Fibroblast of skin of back (primary cell): ENCODE measurements around the gene TPD52L2.
"Not testable (repeated sequence)": the region's sequence is repeated elsewhere in the genome, so short reads cannot be mapped to it uniquely, and the experiment has no call there.

Experiments
- DNase-seq: peaks from one replicate; pipeline ENCODE4 v3.0.0-alpha.2; 2013

Gene TPD52L2

GRCh38 chr20:63878899-63879663 lies 14.0 kb downstream of the TPD52L2 start:
- no peak for DNase-seq

- DNase-seq, result not testable (repeated sequence)
Observed at GRCh38 chr20:63880901-63881300, 15.8 kb downstream of the TPD52L2 start.

GRCh38 chr20:63881451-63882226 lies 16.6 kb downstream of the TPD52L2 start:
- DNase-seq, result no peak

DNA sequence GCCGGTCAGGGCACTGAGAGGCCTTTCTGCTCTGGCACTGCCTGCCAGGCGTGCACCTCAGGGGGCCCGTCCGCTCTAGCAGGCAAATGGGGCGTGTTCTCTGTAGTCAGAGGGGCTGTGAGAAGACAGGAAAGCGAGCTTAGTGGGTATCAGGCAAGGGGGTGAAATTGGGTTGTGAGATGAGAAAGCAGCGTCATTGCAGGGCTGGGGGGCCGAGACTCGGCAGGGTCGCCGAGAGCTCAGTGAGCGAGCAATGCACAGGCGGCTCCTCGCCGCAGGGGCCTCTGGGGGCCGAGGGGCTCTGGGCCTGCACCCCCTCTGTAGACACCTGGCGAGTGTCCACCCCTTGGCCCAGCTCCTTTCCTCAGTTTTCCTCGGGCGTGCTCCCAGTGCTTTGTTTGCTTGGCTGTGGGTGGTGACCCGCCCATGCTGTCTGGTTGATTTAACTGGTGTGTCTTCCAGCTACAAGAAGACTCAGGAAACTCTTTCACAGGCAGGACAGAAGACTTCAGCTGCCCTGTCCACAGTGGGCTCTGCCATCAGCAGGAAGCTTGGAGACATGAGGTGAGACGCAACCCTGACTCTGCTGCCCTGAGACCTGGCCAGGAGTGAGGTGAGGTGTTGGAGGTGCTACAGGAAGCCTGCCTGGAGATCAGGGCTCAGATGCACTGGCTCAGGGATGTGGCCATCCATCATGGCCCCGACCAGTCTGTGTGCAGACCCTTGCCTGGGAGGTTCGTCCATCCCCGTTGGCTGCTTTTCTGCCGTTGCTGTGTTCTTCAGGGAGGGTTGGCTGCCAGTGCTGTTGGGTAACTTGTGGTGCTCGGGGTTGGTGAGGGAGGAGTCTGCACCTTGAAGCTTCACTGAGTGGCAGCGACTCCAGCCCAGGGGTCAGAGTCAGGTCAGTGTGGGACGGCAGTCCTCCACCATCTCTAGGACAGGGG lies 17.5 kb downstream of the TPD52L2 start:
- no peak for DNase-seq

DNA sequence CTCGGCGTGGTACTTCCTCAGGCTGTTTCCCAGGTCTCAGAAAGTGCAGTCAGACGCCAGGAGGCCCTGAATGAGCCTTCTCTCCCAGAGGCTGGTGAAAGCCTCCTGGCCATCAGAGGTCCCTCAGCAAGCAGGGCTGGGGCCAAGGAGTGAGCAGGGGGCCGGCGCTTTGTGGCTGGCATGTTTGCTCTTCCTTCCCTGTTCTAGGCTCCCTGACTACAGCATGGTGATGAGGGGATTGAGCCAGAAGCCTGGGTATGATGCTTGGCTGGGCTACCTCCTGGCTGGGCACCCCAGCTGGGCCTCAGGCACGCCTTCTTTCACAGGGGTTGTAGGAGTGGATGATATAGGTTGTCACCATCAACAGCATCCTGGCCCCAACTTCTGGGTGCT lies 18.1 kb downstream of the TPD52L2 start:
- DNase-seq, result no peak

DNA sequence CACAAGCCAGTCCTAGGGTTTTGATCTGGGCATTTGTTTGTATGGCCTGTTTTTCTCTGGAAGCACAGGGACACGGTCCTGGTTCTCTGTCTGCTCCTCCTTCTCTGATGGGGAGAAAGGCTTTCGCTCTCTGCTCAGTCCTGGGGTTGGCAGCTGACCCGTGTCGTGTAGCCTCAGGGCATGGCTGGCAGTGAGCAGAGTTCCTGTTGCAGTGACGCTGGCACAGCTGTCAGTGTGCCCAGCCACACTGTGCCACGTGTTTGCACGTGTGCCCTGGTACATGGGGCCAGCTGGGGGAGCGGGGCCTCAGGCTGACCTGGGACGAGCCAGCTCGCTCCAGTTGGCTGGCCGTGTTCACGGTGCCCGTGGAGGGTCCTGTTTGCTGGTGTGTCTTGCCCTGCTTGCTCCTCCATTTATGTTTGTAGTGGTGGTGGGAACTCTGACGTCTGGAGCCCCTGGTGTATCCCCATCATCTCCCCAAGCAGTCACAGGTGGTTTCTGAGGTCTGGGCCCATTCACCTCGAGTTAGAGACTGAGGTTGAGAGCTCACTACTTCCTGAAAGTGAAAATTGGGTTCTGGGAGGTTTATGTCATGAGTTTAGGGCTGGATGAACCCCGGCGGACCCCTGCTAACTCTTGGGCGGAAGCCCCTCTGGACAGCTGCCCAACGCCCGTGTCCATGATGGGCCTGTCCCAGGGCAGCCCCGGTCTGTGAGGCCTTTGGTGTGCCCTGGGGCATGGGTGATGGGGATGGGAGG lies 19.6 kb downstream of the TPD52L2 start:
- no peak for DNase-seq

- DNase-seq, result no peak
Observed at GRCh38 chr20:63885264-63886053, 20.4 kb downstream of the TPD52L2 start.

DNA sequence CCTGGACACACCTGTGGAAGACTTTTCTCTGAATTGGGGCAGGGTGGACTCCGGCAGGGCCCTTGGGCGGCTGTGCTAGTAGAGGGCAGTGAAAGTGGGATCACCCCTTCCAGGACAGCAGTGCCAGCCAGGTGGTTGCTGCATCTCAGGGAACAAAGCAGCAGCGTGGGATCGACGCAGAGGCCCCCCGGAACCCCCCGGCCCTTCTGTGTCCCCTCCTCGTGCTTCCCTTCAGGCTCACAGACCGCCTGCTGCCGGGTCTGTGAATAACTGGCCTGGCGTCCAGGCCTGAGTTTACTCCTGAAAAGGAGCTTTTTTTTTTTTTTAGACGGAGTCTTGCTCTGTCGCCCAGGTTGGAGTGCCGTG lies 21.0 kb downstream of the TPD52L2 start:
- no peak for DNase-seq

DNA sequence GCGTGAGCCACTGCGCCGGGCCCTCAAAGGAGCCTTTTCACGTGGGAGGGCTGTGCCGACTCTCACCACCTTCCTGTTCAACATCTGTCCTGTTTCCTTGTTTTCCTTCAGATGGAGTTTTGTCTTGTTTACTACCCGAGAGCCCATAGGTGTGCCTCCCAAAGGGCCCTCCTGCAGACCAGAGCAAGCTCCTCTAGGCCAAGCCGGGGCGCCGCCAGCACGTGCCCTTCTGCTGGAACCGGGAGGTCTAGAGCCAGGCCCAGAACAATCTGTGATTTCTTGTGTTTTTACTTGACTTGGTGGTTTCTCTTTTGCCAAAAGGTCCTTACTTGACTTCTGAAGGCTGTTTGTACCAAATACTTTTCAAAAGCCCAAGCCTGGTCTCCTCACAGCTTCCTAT lies 21.9 kb downstream of the TPD52L2 start:
- no peak for DNase-seq

- DNase-seq, result no peak
Observed at GRCh38 chr20:63889241-63890200, 24.5 kb downstream of the TPD52L2 start.

DNA sequence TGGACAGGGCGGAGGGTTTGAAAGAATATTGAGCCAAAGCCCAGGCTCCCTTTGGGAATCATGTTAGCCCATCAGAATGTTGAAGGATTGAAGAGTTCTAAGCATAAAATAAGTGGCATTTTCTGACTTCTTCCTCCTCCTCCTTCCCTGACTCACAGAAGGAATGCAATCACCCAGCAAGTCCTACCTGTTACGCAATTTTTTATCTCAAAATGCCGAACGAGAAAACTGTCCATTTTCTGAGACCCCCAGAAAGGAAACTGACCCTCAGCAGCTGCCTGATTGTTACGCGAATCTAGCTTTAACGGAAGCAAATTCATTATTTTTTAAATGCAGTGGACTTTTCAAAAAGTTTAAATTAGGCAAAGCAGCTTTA lies 25.1 kb downstream of the TPD52L2 start:
- no peak for DNase-seq

DNA sequence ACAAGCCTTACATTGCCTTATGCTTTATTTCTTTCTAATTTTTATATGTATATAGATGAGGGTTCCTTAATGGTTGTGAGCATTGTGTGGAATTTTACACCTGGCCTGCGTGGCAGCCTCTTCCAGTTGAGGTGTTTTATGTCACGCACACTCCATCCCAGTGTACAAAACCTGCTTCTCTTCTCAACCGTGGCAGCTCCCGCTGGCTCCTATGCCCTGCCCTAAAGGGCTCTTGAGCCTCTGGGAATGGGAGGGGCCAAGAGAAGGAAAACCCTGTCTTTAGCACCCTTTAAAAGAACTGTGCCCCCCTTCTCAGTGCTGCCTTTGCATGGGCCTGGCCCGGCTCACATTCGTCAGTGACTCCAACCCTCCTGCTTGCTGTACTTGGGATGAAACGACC lies 25.5 kb downstream of the TPD52L2 start:
- DNase-seq, result no peak

GRCh38 chr20:63891061-63892002 lies 26.3 kb downstream of the TPD52L2 start:
- DNase-seq, result no peak

DNA sequence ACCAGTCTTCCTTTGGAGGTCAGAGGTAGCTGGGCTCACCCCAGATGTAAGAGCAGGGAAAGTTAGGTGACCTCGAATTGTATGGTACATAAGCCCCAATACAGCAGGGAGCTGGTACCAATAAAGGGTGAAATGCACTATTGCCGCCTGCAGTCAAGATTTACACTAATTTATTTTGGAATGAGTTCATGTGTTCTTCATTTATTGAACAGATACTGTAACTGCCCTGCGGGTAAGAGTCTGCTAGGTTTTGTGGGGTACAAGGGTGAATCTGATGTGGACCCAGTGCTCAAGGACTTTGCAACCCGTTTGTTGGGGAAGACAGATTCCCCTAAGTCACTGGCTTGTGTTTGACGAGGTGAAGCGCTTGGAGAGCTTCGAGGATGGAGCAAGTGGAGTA lies 27.3 kb downstream of the TPD52L2 start:
- DNase-seq, result no peak

- DNase-seq, result no peak
Observed at GRCh38 chr20:63893999-63894357, 28.9 kb downstream of the TPD52L2 start.

DNA sequence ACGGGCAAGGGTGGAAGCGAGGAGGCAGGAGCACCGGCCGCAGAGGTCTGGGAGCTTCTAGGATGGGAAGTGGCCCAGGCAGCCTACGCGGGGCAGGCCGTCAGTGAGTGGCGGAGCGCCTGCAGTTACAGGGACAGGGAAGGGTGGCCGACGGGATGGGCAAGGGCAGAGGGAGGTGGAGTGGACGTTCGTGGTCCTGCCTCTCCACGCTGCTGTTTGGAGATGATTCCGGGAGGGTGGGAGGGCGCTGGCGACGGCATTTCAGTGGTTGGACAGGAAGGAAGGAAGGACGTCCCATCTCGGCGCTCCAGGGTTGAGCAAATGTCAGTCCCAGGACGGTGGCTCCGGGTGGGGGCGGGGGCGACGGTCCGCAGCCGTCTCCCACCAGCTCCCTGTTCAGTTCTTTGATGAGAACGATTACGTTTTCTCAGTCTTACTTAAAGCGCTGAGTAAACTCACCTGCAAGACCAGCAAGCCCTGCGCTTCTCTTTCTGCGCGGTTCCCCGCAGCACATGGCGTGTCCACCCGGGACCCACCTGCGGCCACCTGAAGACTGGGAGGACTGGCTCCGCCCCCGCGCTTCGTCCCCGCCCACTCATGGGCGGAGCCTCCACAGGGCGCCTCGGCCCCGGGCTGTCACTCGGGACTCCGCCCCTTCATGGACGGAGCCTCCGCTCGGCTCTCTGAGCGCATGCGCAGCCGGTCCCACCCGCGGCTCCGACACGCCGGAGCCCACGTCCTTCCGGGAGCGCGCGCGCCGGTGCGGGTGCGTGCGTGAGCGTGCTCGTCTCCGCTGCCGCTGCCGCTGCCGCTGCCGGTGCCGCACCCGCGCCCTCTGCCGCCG lies 29.5 kb downstream of the TPD52L2 start, which contains the start of gene DNAJC5:
Gene DNAJC5 (plus strand): TSS at position 769 of the 844 bp plus-strand sequence. CDS start 33,220 bp downstream, outside the sequence.
- DNase-seq, result peak; percentile 87

DNA sequence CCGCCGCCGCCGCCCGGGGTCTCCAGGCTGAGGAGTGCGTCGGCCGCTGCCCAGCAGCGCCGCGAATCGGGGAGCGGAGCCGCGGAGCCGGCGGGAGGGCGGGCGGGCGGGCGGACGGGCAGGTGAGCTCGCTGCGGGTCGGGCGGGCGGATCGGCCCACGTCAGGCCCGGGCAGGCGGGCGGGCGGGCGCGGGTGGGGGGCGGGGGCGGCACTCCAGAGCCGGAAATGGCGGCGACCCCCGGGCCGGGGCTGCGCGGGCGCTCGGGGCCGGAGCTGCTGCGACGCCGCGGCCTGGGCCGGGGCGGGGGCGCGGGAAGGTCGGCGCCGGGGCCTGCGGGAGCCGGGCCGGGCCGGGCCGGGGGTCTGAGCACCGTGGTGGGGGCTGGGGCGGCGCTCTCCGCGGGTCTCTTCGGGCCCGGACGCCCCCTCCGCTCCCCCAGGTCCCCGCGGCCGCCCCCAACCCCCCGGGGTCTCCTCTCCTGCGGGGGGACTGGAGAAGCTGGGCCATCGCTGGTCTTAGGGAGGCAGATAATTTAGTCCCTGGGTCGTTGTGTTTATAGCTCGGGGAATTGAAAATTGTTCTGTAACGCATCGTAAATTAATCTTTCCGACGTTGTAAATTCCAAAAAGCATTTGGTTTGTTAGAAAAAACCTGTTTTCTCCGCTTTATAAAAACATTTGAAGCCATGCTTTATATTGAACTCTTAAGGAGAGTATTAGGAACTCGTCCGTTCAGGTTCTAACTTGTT lies 30.3 kb downstream of the TPD52L2 start:
- DNase-seq, result no peak
